Peyer's patch (tissue), 4 donors: Measurements from ENCODE around the gene HENMT1. TPM values are rescaled to one million over a fixed set of nuclear protein-coding genes. Genes with fewer than 3 reads are reported as not detected.

Source experiments
- DNase-seq, 3 donors: peaks; one replicate each; pipeline ENCODE4 v3.0.0-alpha.2; 2017 to 2019
- H3K27ac ChIP-seq, 4 donors: fragments of 200-600 bp; sonication (generic); one replicate each; pipeline ENCODE4 v1.5.1; 2016 to 2019
- H3K27me3 ChIP-seq, 2 donors: fragments of 200-600 bp; sonication (generic); one replicate each; pipeline ENCODE4 v1.5.1; 2019
- H3K36me3 ChIP-seq, 3 donors: fragments of 200-600 bp; sonication (generic); one replicate each; pipeline ENCODE4 v1.5.1; 2016 to 2019
- H3K4me1 ChIP-seq, 4 donors: fragments of 200-600 bp; sonication (generic); one replicate each; pipeline ENCODE4 v1.5.1; 2016 to 2019
- H3K4me3 ChIP-seq, 4 donors: fragments of 200-600 bp; sonication (generic); 1 replicate in 3 of 4; 2 replicates in 1 of 4; pipeline ENCODE4 v1.5.1; 2016 to 2019; ENCODE audit warnings: mild to moderate bottlenecking in 1 of 4
- H3K9me3 ChIP-seq, 4 donors: fragments of 200-600 bp; sonication (generic); one replicate each; pipeline ENCODE4 v1.5.1; 2016 to 2019; ENCODE audit warnings: mild to moderate bottlenecking in 1 of 4
- POLR2A ChIP-seq, 2 donors: fragments of 450-650 bp; IDR thresholded peaks; one replicate each; pipeline ENCODE4 v1.5.1; 2017; ENCODE audit warnings: antibody characterized with exemption in 2 of 2, mild to moderate bottlenecking in 2 of 2, moderate library complexity in 2 of 2
- total RNA-seq, 4 donors: library from RNA; depleted of rRNA; stranded (reverse); fragments of >200 nt; gene quantifications; one replicate each; pipeline ENCODE4 v1.1.0, GENCODE V29; 2016
- TF ChIP-seq, protein P1 (sequence below), 6 experiments: fragments of 450-650 bp in 4 of 6; fragments of 200-600 bp in 2 of 6; sonication (generic) in 1 of 6; IDR thresholded peaks; one replicate each; pipeline ENCODE4 v1.5.1; 2017 to 2019; ENCODE audit warnings: antibody characterized with exemption in 6 of 6, mild to moderate bottlenecking in 3 of 6, moderate library complexity in 1 of 6

HENMT1 gene
- total RNA-seq, 4 donors from 2014 or later: 2.7 to 8.3 (median 5.4) TPM

DNA sequence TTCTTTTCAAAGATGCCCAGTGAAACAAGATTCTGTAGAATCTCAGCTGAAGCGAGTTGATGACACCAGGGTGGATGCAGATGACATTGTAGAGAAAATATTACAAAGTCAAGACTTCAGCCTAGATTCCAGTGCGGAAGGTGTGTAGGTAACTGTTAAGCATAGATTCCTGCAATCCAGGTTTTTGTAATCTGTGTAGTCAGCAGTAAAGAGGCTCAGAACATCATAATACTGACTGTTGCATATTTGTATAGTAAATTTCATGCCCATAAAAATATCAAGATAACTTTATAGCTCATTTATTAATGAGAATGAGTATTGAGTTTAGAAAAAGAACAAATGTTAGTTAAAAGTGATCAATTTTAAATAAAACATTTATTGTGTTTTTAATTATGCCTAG, 32.2 kb downstream of the HENMT1 start:
- no peaks in the 10 kb centered on the region for H3K9me3 ChIP-seq
- no peak for TF ChIP-seq POLR2A (IDR thresholded peaks at IDR 0.05)
- TF ChIP-seq, protein P1, sequence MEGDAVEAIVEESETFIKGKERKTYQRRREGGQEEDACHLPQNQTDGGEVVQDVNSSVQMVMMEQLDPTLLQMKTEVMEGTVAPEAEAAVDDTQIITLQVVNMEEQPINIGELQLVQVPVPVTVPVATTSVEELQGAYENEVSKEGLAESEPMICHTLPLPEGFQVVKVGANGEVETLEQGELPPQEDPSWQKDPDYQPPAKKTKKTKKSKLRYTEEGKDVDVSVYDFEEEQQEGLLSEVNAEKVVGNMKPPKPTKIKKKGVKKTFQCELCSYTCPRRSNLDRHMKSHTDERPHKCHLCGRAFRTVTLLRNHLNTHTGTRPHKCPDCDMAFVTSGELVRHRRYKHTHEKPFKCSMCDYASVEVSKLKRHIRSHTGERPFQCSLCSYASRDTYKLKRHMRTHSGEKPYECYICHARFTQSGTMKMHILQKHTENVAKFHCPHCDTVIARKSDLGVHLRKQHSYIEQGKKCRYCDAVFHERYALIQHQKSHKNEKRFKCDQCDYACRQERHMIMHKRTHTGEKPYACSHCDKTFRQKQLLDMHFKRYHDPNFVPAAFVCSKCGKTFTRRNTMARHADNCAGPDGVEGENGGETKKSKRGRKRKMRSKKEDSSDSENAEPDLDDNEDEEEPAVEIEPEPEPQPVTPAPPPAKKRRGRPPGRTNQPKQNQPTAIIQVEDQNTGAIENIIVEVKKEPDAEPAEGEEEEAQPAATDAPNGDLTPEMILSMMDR (IDR thresholded peaks at IDR 0.05): no peak
- H3K36me3 ChIP-seq: peaks cover 0 to 33% (median 0%) of the 10 kb centered on the region in 3 donors
- DNase-seq: no peak
- H3K27me3 ChIP-seq: no peaks in the 10 kb centered on the region
- H3K27ac ChIP-seq: no peak overlapping the region
- H3K4me1 ChIP-seq: no peaks in the 10 kb centered on the region
- H3K4me3 ChIP-seq: no peak overlapping the region

DNA sequence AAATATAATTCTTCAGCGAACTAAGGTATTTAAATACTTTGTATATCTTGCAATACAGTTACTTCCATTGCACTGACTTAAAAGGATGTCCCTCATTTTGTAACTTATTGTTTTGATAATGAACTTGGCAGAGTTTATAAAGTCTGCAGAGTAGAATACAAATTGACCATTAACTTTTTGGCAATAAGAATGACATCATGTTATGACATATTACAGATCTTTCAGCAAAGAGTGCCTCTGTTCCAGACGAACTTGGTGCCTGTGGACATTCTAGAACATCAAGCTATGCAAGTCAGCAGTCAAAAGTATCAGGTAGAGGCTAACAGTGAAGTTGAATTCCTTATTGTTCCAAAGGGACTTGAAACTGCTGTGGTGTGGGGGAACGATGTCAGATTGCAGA, 32.9 kb downstream of the HENMT1 start:
- no peaks in the 10 kb centered on the region for H3K27me3 ChIP-seq
- H3K9me3 ChIP-seq: no peaks in the 10 kb centered on the region
- no peak overlapping the region for H3K4me3 ChIP-seq
- H3K36me3 ChIP-seq: peaks cover 0 to 33% (median 0%) of the 10 kb centered on the region in 3 donors
- no peak overlapping the region for H3K27ac ChIP-seq
- no peak for DNase-seq
- no peaks in the 10 kb centered on the region for H3K4me1 ChIP-seq
- TF ChIP-seq POLR2A (IDR thresholded peaks at IDR 0.05): no peak
- TF ChIP-seq, protein P1 (IDR thresholded peaks at IDR 0.05): no peak

DNA sequence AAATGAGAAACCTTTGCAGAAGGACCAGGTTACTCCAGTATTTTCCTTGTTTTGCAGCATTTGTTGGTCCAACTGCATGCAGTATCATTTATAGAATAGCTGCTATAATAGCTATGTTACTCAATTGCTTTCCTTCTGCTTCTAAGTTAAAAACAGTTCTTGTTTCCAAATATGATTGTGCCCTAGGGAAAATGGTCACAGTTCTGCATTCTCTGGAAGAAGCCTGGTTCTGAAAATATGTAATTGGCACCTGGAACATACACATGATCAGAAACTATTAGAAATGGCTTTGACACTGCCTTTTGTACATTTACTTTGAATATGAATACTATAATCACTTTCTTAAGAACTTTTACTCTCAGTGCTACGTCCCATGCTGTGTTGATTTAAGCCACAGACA, 33.6 kb downstream of the HENMT1 start:
- TF ChIP-seq, protein P1 (IDR thresholded peaks at IDR 0.05): no peak
- TF ChIP-seq POLR2A (IDR thresholded peaks at IDR 0.05): no peak
- no peak for DNase-seq
- no peaks in the 10 kb centered on the region for H3K27me3 ChIP-seq
- H3K9me3 ChIP-seq: no peaks in the 10 kb centered on the region
- H3K36me3 ChIP-seq: peaks cover 0 to 33% (median 0%) of the 10 kb centered on the region in 3 donors
- no peaks in the 10 kb centered on the region for H3K4me1 ChIP-seq
- no peak overlapping the region for H3K4me3 ChIP-seq
- no peak overlapping the region for H3K27ac ChIP-seq

DNA sequence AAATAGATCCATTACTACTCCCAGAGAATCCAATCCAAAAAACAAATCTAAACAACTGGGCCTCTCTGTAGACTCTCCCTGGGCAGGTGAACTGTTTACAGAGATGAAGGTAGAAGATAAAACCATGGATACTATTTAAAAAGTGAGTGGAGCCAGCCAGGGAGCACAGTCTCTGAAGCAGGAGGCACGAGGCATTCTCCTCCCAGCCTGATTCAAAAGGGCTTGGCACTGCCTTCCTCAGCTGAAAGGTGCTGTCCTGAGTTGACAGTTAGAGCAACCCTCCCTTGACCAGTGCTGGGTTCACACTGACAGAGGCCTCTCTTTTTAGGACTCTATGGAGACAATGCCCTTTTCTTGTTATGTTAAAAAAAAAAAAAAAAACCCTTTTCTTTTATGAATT, 36.8 kb downstream of the HENMT1 start:
- H3K27me3 ChIP-seq: no peaks in the 10 kb centered on the region
- no peaks in the 10 kb centered on the region for H3K9me3 ChIP-seq
- TF ChIP-seq, protein P1 (IDR thresholded peaks at IDR 0.05): no peak
- TF ChIP-seq POLR2A (IDR thresholded peaks at IDR 0.05): no peak
- H3K4me3 ChIP-seq: no peak overlapping the region
- H3K36me3 ChIP-seq: peaks cover 0 to 20% (median 0%) of the 10 kb centered on the region in 3 donors
- DNase-seq: no peak
- no peak overlapping the region for H3K27ac ChIP-seq
- no peaks in the 10 kb centered on the region for H3K4me1 ChIP-seq

DNA sequence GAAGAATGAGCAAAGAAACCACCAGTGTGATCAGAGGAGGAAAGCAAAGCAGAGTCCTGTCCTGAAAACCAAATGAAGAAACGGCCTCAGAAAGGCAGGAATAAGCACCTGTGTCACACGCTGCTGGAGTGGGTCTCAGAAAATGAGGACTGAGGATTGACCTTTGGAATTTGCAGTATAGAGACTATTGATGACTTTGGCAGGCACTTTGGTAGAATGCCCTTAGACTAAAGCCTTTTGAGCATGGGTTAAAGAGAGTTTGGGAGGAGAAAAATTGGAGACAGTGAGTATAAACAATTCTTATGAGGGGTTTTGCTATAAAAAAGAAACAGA, 43.2 kb downstream of the HENMT1 start:
- TF ChIP-seq, protein P1 (IDR thresholded peaks at IDR 0.05): no peak
- no peak for TF ChIP-seq POLR2A (IDR thresholded peaks at IDR 0.05)
- no peak overlapping the region for H3K27ac ChIP-seq
- H3K9me3 ChIP-seq: no peaks in the 10 kb centered on the region
- H3K36me3 ChIP-seq: peaks cover 0 to 29% (median 0%) of the 10 kb centered on the region in 3 donors
- no peak overlapping the region for H3K4me3 ChIP-seq
- no peaks in the 10 kb centered on the region for H3K4me1 ChIP-seq
- no peaks in the 10 kb centered on the region for H3K27me3 ChIP-seq
- DNase-seq: no peak
